HG02798 (cell line): ENCODE data around the gene PDP2.
"Not testable (repeated sequence)": the region's sequence is repeated elsewhere in the genome, so short reads cannot be mapped to it uniquely, and the experiment has no call there.

Source experiments
- ATAC-seq: cut with Tn5 transposase; IDR thresholded peaks from one replicate; pipeline ENCODE4 v1.9.1; 2021; ENCODE audit warnings: mild to moderate bottlenecking; ENCODE audit not compliant: unreplicated experiment, poor library complexity

Gene PDP2

DNA sequence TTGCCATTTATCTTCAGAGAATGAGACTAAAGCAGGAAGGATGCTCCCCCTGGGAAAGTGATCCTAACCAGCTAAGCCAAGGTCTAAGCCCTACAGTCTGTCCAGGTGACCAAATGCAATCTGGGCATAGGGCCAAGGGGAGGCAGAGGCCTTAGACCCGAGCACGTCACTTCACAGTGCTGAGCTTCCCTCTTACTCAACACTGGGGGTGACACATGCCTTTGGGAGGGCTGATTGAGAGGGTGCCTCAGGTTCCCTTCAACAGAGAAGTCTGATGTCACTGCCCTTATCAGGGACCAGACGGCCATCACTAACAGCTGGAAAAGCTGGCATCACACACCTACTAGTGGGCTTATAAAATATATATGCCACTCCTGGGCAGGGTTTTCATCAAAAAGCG lies 49.9 kb downstream of the PDP2 start:
- no peak for ATAC-seq

DNA sequence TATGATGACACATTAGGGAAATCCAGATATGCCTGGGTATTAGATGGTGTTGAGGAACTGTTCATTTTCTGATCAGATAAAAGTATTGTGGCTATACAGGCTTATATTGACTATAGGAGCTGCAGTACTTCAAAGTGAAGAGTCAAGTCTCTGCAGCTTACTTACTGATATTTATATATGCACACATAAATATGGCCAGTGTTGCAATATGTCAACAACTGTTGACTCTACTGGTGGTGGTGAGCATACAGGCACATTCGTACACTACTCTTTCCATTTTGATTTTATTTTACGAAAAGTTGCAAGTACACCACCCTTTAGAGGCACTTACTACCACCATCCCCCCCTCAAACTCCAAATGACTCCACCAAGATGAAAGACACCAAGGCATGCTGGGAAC lies 51.4 kb downstream of the PDP2 start:
- no peak for ATAC-seq

DNA sequence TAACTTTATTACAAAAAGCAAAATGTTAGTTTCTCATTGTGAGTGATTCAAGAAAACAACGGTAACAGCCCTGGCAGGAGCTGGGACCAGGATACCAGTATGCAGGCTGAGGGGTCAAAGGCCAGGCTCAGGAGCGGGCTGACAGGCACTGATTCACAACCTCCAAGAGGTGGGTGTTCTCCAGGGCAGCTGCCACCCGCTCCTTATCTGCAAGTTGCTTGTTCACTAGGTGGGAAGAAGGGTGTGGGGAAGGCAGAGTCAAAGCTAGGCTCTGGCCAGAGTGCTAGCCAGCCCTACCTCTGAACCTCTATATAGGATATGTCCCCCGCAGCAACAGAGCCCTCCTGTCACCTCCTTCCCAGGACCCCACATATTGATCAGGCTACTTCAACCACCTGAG lies 51.8 kb downstream of the PDP2 start:
- no peak for ATAC-seq

DNA sequence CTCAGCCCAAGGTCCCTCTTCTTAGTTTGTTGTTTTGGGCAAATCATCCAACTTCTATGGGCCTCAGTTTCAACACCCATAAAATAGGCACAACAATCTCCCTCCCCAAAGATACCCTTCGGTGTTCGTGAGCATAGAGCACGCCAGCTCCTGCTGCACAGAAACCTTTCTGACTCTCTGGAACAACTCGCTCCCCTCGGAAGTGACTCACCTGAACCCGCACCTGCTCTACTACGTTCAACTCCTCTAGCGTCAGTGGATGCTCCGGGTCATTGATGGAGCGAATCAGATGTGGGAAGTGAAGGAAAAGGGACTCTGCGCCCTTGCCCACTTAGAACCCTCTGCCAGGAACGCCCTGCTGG lies 53.4 kb downstream of the PDP2 start:
- peak; percentile 11 for ATAC-seq

DNA sequence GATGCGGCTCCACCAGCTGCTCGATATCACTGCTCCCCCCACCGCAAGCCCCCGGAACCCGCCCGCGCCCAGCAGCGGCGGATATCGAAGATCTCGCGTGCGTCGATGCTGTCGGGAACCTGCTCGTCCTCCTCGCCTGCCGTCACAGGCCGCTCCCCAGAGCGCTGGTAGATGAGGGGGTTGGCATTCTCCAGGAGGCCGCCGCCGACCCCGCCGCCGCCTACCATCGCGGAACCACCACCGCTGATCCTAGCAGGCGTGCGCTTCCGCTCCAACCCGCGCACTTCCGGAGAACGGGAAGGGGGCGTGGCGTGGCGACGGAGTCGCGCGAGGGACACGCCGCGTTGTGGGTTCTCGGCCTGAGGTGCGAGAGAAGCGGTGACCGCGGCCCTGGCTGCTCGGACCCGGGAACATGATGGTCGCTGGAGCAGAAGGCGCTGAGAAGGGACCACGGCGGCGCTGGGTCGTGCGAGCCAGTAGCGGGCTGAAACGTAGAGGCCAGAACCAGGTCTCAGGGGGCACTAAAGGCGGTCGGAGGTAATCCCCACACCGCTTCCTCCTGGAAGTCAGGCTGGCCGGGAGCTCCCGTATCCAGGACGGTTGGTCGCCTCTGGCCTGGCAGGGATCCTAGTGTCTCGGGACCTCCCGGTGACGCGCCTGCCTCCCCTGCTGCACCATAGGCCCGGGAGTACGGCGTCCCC lies 54.0 kb downstream of the PDP2 start, which contains the start of gene CIAO2B:
Gene CIAO2B, minus strand, starts transcription at position 265 of the 701 bp plus-strand sequence. Its CDS starts 38 bp downstream, at position 227.
- peak; percentile 85 for ATAC-seq

DNA sequence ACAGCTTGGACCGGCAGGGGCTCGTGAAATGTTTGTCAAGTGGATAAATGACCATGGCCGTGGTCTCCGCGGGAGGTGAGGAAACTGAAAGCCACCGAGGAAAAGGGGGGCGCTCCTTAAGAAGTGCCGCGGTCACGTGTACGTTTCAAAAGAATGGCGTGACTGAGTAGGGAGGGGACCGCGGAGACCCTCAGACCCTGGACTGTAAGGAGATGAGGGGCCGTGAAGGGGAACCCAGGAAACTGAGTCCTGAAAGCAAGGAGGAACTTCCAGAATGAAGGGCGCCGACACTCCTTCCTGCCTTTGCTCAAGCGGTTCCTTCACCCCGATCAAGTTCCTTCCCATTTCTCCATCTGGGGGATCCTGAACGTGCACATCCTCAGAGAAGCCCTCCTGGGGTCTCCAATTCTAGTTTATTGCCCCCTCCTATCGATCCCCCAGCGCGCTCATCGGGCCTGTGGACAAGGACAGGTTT lies 54.6 kb downstream of the PDP2 start:
- not testable (repeated sequence) for ATAC-seq

DNA sequence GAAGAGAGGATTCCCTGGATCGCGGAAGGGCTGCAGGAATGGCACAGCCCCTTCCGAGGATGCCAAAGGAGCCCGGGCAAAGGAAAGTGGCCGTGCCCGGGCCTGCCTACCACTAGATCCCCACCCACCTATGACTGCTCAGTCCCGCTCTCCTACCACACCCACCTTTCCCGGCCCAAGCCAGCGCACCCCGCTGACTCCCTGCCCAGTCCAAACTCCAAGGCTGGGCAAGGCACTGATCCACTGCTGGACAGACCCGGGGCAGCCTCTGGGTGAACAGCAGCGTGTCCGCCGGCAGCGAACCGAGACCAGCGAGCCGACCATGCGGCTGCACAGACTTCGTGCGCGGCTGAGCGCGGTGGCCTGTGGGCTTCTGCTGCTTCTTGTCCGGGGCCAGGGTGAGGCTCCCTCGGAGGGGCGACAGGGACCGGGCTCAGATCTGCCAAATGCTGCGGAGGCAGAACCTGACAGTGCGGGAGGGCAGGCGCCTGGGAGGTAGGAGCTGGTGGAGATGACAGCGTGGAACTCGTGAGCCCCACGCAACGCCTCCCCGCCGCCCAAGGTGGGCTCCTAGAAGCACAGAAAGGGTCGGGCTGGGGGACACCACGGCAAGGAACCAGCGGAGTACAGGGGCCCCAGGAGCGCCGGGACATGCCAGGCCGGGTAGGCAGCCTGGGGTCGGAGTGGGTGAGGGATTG lies 55.1 kb downstream of the PDP2 start, which contains the start of gene CES2:
Gene CES2, plus strand, starts transcription at position 203 of the 698 bp plus-strand sequence. Its CDS starts 120 bp downstream, at position 323.
- ATAC-seq, result no peak

DNA sequence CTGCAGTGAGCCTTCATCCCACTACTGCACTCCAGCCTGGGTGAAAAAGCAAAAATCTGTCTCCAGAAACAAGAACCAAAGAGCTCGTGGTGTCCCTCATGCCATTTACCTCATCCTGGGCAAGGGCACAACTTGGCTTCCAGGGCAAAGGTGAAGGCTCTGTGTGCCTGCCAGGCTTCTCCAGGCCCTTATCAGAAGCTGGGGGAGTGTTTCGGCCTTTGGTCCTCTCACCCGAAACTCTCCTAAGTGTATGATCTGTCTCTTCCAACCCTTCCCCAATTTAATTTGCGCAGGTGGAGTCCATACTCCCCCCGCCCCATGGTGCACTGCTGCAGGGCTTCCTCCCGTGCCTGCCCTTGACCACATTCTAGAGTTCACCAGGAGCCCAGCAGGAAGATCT lies 56.1 kb downstream of the PDP2 start:
- no peak for ATAC-seq

DNA sequence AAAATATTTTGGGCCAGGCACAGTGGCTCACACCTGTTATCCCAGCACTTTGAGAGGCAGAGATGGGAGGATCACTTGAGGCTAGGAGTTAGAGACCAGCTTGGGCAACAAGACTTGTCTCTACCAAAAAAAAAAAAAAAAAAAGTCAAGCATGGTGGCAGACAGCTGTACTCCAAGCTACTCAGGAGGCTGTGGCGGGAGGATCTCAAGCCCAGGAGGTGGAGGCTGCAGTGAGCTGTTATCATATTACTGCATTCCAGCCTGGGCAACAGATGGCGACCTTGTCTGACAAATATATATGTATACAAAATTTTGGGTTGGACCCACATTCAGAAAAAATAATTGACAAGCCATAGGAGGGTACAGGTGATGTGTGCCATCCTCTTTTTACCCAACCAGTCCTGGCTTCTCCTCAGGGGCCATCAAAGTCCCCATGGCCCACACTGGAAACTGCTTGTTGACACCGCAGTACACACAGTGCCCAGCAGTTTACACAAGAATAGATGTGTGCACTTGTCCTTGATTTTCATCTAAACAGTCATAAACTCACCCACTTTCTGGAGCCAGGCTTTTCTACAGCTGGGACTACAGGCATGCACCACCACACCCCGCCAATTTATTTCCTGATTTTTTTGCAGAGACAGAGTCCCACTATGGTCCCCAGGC lies 56.7 kb downstream of the PDP2 start:
- no peak for ATAC-seq

DNA sequence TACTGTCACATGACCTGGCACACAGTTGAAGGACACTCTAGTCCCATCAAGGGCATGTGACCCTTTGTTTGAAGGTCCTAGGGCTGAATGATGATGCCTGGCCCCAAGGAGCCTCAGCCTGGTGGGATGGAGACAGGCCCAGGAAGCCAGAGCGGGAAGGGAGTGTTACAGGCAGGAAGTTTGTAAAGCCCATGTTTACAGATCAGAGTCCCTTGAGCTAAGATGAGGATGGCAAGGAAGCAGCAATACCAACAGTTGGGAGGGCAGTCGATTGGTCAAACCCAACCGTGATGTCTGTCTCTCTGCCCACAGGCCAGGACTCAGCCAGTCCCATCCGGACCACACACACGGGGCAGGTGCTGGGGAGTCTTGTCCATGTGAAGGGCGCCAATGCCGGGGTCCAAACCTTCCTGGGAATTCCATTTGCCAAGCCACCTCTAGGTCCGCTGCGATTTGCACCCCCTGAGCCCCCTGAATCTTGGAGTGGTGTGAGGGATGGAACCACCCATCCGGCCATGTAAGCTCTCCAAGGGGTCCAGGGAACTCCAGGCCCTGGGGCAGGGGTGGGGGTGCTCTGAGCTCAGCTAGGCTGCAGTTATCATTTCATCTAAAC lies 57.5 kb downstream of the PDP2 start:
- ATAC-seq, result no peak

DNA sequence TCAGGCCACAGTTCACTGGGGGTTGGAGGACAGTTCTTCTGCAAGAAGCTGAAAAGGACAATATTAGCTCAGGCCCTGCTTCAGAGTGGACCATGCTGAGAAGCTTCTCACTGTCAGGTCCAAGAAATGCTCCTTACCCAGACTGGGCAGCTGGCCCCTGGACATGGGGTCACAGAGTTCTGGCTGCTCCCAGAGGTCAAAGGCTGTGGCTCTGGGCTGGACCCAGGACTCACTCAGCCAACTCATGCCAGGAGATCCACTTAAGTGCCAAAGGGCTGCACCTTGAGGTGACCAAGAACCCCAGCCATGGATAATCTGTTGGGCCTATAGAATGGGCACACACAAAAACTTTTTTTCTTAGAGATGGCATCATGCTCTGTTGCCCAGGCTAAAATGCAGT lies 59.1 kb downstream of the PDP2 start:
- no peak for ATAC-seq

DNA sequence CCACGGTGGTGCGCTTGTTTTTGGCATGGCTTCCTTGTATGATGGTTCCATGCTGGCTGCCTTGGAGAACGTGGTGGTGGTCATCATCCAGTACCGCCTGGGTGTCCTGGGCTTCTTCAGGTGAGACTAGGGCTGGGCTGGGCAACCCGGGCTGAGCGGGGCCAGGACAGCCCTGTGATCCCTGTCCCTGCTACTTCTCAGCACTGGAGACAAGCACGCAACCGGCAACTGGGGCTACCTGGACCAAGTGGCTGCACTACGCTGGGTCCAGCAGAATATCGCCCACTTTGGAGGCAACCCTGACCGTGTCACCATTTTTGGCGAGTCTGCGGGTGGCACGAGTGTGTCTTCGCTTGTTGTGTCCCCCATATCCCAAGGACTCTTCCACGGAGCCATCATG lies 59.9 kb downstream of the PDP2 start:
- ATAC-seq, result no peak
